Activated CD4-positive, alpha-beta T cell treated with anti-CD3 and anti-CD28 coated beads for 36 hours (primary cell): Measurements from ENCODE around the gene GFRAL. TPM values are rescaled to one million over a fixed set of nuclear protein-coding genes. Genes with fewer than 3 reads are reported as not detected.
"Not testable (repeated sequence)": the region's sequence is repeated elsewhere in the genome, so short reads cannot be mapped to it uniquely, and the experiment has no call there.

Experiments used
- ATAC-seq: fragments of 200-7000 bp; cut with Tn5 transposase; one replicate; pipeline ENCODE4 v1.10.0; 2021; ENCODE audit warnings: mild to moderate bottlenecking, moderate library complexity
- CTCF ChIA-PET: fragments of 350-600 bp; sonication (Branson Sonifier 250); formaldehyde crosslinking; loops from one replicate; lab custom pipeline; 2021; ENCODE audit warnings: antibody characterized with exemption; lab: Charles Lee
- POLR2A ChIA-PET: fragments of 350-600 bp; sonication (Branson Sonifier 250); formaldehyde crosslinking; loops from one replicate; lab custom pipeline; 2021; ENCODE audit warnings: antibody characterized with exemption, inconsistent platforms; lab: Charles Lee
- DNase-seq: peaks from one replicate; pipeline ENCODE4 v3.0.0-alpha.2; 2020
- H3K27ac Mint-ChIP-seq: one replicate; pipeline ENCODE4 v1.8.0; 2021; ENCODE audit warnings: mixed read lengths
- H3K27me3 Mint-ChIP-seq: one replicate; pipeline ENCODE4 v1.8.0; 2021; ENCODE audit warnings: mixed read lengths
- H3K36me3 Mint-ChIP-seq: one replicate; pipeline ENCODE4 v1.8.0; 2021; ENCODE audit warnings: low read depth, mixed read lengths
- H3K4me1 Mint-ChIP-seq: one replicate; pipeline ENCODE4 v1.8.0; 2021; ENCODE audit warnings: mixed read lengths
- H3K4me3 Mint-ChIP-seq: one replicate; pipeline ENCODE4 v1.8.0; 2021; ENCODE audit warnings: mild to moderate bottlenecking, moderate library complexity, mixed read lengths
- H3K9me3 Mint-ChIP-seq: one replicate; pipeline ENCODE4 v1.8.0; 2021; ENCODE audit warnings: low read depth, mixed read lengths
- intact Hi-C, 2 experiments: fragments of 100-400 bp; cut with DNase I in 1 of 2; cut with micrococcal nuclease in 1 of 2; formaldehyde crosslinking; loops; one replicate each; pipeline versions ENCODE4 v1.14.2 to v1.15.1; 2022 to 2024; cut with DNase I, micrococcal nuclease
- total RNA-seq, 2 experiments: library from RNA; stranded (reverse); gene quantifications; one replicate each; pipeline ENCODE4 v1.2.3, GENCODE V29; 2021

The GFRAL gene
- not detected for total RNA-seq

- POLR2A ChIA-PET: no interaction called here
- Mint-ChIP-seq H3K27me3 (no peaks in the 10 kb centered on the region), H3K9me3 (peaks cover 13% of the 10 kb centered on the region), H3K27ac (no peak within 1 kb of the TSS), H3K4me3 (no peak within 1 kb of the TSS), H3K36me3 (no peaks in the 10 kb centered on the region), H3K4me1 (no peaks in the 10 kb centered on the region)
- intact Hi-C loops: no loop called here
- CTCF ChIA-PET: no interaction called here
- no peak for ATAC-seq
- DNase-seq: no peak
Measured at GRCh38 chr6:55327169-55327568, at the start of gene GFRAL. Gene GFRAL, plus strand, starts transcription at chr6:55327469. Its CDS starts 86 bp downstream, at chr6:55327555.

GRCh38 chr6:55277646-55278045, 49.6 kb upstream of the GFRAL start:
- no peaks in the 10 kb centered on the region for H3K36me3 Mint-ChIP-seq
- intact Hi-C loops: loop anchor here in 1 of 2 experiments (2.0 to 5.0 kb wide), 2 partner anchors 609 to 1015 kb away; no protein-coding TSS in a partner anchor
- DNase-seq (no peak), ATAC-seq (no peak)
- no peaks in the 10 kb centered on the region for H3K27me3 Mint-ChIP-seq
- ChIA-PET POLR2A (no interaction called here), CTCF (no interaction called here)
- H3K4me3 Mint-ChIP-seq: no peak overlapping the region
- H3K9me3 Mint-ChIP-seq: no peaks in the 10 kb centered on the region
- no peak overlapping the region for H3K27ac Mint-ChIP-seq
- H3K4me1 Mint-ChIP-seq: no peaks in the 10 kb centered on the region

GRCh38 chr6:55281215-55281614, 46.1 kb upstream of the GFRAL start:
- Mint-ChIP-seq H3K9me3 (no peaks in the 10 kb centered on the region), H3K4me1 (no peaks in the 10 kb centered on the region), H3K36me3 (no peaks in the 10 kb centered on the region), H3K27me3 (no peaks in the 10 kb centered on the region), H3K27ac (no peak overlapping the region), H3K4me3 (no peak overlapping the region)
- intact Hi-C loops: no loop called here
- ChIA-PET CTCF (no interaction called here), POLR2A (no interaction called here)
- DNase-seq: no peak
- ATAC-seq: no peak

GRCh38 chr6:55282115-55282514, 45.2 kb upstream of the GFRAL start:
- CTCF ChIA-PET: interaction anchor here (0.6 to 1.1 kb wide), 3 partner anchors 11 to 325 kb away, joined by 3 read pairs; no protein-coding TSS in a partner anchor
- DNase-seq: no peak
- ATAC-seq: no peak
- Mint-ChIP-seq H3K27me3 (no peaks in the 10 kb centered on the region), H3K4me1 (no peaks in the 10 kb centered on the region), H3K36me3 (no peaks in the 10 kb centered on the region), H3K27ac (no peak overlapping the region), H3K9me3 (no peaks in the 10 kb centered on the region), H3K4me3 (no peak overlapping the region)
- intact Hi-C loops: no loop called here
- POLR2A ChIA-PET: no interaction called here

GRCh38 chr6:55286824-55287223, 40.4 kb upstream of the GFRAL start:
- Mint-ChIP-seq H3K4me3 (no peak overlapping the region), H3K27ac (no peak overlapping the region), H3K27me3 (no peaks in the 10 kb centered on the region), H3K36me3 (no peaks in the 10 kb centered on the region), H3K9me3 (no peaks in the 10 kb centered on the region), H3K4me1 (no peaks in the 10 kb centered on the region)
- no peak for ATAC-seq
- DNase-seq: no peak
- CTCF ChIA-PET: interaction anchor here (1.0 to 1.9 kb wide), 2 partner anchors 10 to 1006 kb away, joined by 3 to 5 read pairs; no protein-coding TSS in a partner anchor
- POLR2A ChIA-PET: no interaction called here
- intact Hi-C loops: no loop called here

- H3K27me3 Mint-ChIP-seq: no peaks in the 10 kb centered on the region
- peaks cover 4% of the 10 kb centered on the region for H3K9me3 Mint-ChIP-seq
- H3K36me3 Mint-ChIP-seq: no peaks in the 10 kb centered on the region
- POLR2A ChIA-PET: no interaction called here
- DNase-seq: no peak
- no peaks in the 10 kb centered on the region for H3K4me1 Mint-ChIP-seq
- intact Hi-C loops: loop anchor here in 1 of 2 experiments (5.0 kb wide), 1 partner anchor 1002 kb away; no protein-coding TSS in a partner anchor
- CTCF ChIA-PET: interaction anchor here (0.6 kb wide), 1 partner anchor 82 kb away, joined by 4 read pairs; no protein-coding TSS in a partner anchor
- ATAC-seq: no peak
- H3K27ac Mint-ChIP-seq: no peak overlapping the region
- H3K4me3 Mint-ChIP-seq: no peak overlapping the region
Measured at GRCh38 chr6:55290736-55291135, 36.5 kb upstream of the GFRAL start.

- ChIA-PET CTCF (interaction anchor here (0.7 kb wide), 1 partner anchor 11 kb away, joined by 3 read pairs; no protein-coding TSS in a partner anchor), POLR2A (no interaction called here)
- Mint-ChIP-seq H3K4me1 (no peaks in the 10 kb centered on the region), H3K27ac (no peak overlapping the region), H3K9me3 (peaks cover 5% of the 10 kb centered on the region), H3K27me3 (no peaks in the 10 kb centered on the region), H3K36me3 (no peaks in the 10 kb centered on the region), H3K4me3 (no peak overlapping the region)
- intact Hi-C loops: loop anchor here in 1 of 2 experiments (5.0 kb wide), 1 partner anchor 999 kb away; no protein-coding TSS in a partner anchor
- DNase-seq: no peak
- no peak for ATAC-seq
Measured at GRCh38 chr6:55293116-55293515, 34.2 kb upstream of the GFRAL start.

GRCh38 chr6:55297214-55297613, 30.1 kb upstream of the GFRAL start:
- not testable (repeated sequence) for H3K4me3 Mint-ChIP-seq

GRCh38 chr6:55299286-55299985, 27.8 kb upstream of the GFRAL start:
- no peaks in the 10 kb centered on the region for H3K4me1 Mint-ChIP-seq
- no peak overlapping the region for H3K4me3 Mint-ChIP-seq
- peaks cover 5% of the 10 kb centered on the region for H3K9me3 Mint-ChIP-seq
- H3K27me3 Mint-ChIP-seq: no peaks in the 10 kb centered on the region
- CTCF ChIA-PET: no interaction called here
- intact Hi-C loops: no loop called here
- DNase-seq (no peak), ATAC-seq (no peak)
- H3K27ac Mint-ChIP-seq: no peak overlapping the region
- no peaks in the 10 kb centered on the region for H3K36me3 Mint-ChIP-seq
- POLR2A ChIA-PET: no interaction called here

More at GRCh38 chr6:55297214-55297613, 30.1 kb upstream of the GFRAL start:
- DNase-seq, H3K27me3 Mint-ChIP-seq, H3K9me3 Mint-ChIP-seq, ATAC-seq, H3K27ac Mint-ChIP-seq, H3K36me3 Mint-ChIP-seq, intact Hi-C loops, POLR2A ChIA-PET, H3K4me1 Mint-ChIP-seq, CTCF ChIA-PET: not testable (repeated sequence)

GRCh38 chr6:55304747-55305146, 22.5 kb upstream of the GFRAL start:
- ChIA-PET POLR2A (no interaction called here), CTCF (interaction anchor here (0.9 to 1.0 kb wide), 2 partner anchors 28 to 52 kb away, joined by 3 read pairs; no protein-coding TSS in a partner anchor)
- Mint-ChIP-seq H3K27ac (no peak overlapping the region), H3K9me3 (peaks cover 2% of the 10 kb centered on the region), H3K36me3 (no peaks in the 10 kb centered on the region), H3K27me3 (no peaks in the 10 kb centered on the region), H3K4me3 (no peak overlapping the region), H3K4me1 (no peaks in the 10 kb centered on the region)
- intact Hi-C loops: no loop called here
- ATAC-seq: no peak
- no peak for DNase-seq

GRCh38 chr6:55319961-55320695, 7.1 kb upstream of the GFRAL start:
- DNase-seq: no peak
- intact Hi-C loops: no loop called here
- Mint-ChIP-seq H3K27ac (no peak overlapping the region), H3K4me3 (no peak overlapping the region), H3K27me3 (no peaks in the 10 kb centered on the region), H3K36me3 (no peaks in the 10 kb centered on the region), H3K9me3 (peaks cover 13% of the 10 kb centered on the region), H3K4me1 (no peaks in the 10 kb centered on the region)
- ChIA-PET POLR2A (no interaction called here), CTCF (no interaction called here)
- no peak for ATAC-seq
